Right cardiac atrium (tissue), 5 donors: Measurements from ENCODE around the gene RAB3D. TPM values are rescaled to one million over a fixed set of nuclear protein-coding genes. Genes with fewer than 3 reads are reported as not detected.
A peak's percentile ranks its signal among the peaks of the same experiment; 100 is the strongest.
"Not testable (repeated sequence)": the region's sequence is repeated elsewhere in the genome, so short reads cannot be mapped to it uniquely, and the experiment has no call there.

ENCODE experiments used
- ATAC-seq, 2 donors: fragments of 200-7000 bp; cut with Tn5 transposase; one replicate each; pipeline versions ENCODE4 v1.8.0 to v1.9.1; 2020; ENCODE audit warnings: moderate library complexity in 2 of 2, mild to moderate bottlenecking in 1 of 2
- DNase-seq, 3 donors: peaks; one replicate each; pipeline ENCODE4 v3.0.0-alpha.2; 2020
- H3K27ac ChIP-seq: one replicate; pipeline ENCODE4 v1.5.1; 2013; ENCODE audit warnings: mild to moderate bottlenecking, low read length, control low read depth, moderate library complexity
- H3K27me3 ChIP-seq: one replicate; pipeline ENCODE4 v1.6.1; 2013; ENCODE audit not compliant: control insufficient read depth, insufficient read depth
- H3K4me1 ChIP-seq: one replicate; pipeline ENCODE4 v1.6.1; 2013; ENCODE audit warnings: low read length; ENCODE audit not compliant: control insufficient read depth, insufficient read depth
- H3K4me3 ChIP-seq: one replicate; pipeline ENCODE4 v1.5.1; 2013; ENCODE audit warnings: low read length, control low read depth
- H3K9me3 ChIP-seq: one replicate; pipeline ENCODE4 v1.6.1; 2013; ENCODE audit warnings: low read length; ENCODE audit not compliant: control insufficient read depth
- WGBS: extraction: QIAGEN DNeasy Blood & Tissue Kit; methylation state at CpG from one replicate; pipeline ENCODE4 v1.1.7; 2013; 5-methylcytosine and 5-hydroxymethylcytosine counted together
- intact Hi-C, 4 donors: fragments of 100-400 bp; cut with DNase I; formaldehyde crosslinking; loops; one replicate each; pipeline versions ENCODE4 v1.11.0 to v1.14.0; 2022 to 2023
- polyA plus RNA-seq: library from polyadenylated mRNA; stranded (reverse); fragments of 200-250 nt; gene quantifications from one replicate; pipeline ENCODE4 v1.2.3, GENCODE V29; 2013
- total RNA-seq, 4 donors: library from RNA; stranded (reverse); fragmentation: NEBNext Ultra II Directional; extraction: Animal tissue kit (Norgen Biotek cat#: 25700); gene quantifications; one replicate each; pipeline ENCODE4 v1.2.1, GENCODE V29; 2021
- donor health status: healthy with polysubstance abuse.
- donor health status: DM: no; HTN: yes; CAD: no.
- donor health status: DM: no; HTN: no; CAD: no.
- donor health status: DM: no; HTN: yes; CAD: no; lungs with severe emphysema.
- donor health status: DM: yes; HTN: yes; CAD: no.

RAB3D gene
- total and polyA plus RNA-seq, 5 donors: 4.1 to 12.7 (median 12.2) TPM

DNA sequence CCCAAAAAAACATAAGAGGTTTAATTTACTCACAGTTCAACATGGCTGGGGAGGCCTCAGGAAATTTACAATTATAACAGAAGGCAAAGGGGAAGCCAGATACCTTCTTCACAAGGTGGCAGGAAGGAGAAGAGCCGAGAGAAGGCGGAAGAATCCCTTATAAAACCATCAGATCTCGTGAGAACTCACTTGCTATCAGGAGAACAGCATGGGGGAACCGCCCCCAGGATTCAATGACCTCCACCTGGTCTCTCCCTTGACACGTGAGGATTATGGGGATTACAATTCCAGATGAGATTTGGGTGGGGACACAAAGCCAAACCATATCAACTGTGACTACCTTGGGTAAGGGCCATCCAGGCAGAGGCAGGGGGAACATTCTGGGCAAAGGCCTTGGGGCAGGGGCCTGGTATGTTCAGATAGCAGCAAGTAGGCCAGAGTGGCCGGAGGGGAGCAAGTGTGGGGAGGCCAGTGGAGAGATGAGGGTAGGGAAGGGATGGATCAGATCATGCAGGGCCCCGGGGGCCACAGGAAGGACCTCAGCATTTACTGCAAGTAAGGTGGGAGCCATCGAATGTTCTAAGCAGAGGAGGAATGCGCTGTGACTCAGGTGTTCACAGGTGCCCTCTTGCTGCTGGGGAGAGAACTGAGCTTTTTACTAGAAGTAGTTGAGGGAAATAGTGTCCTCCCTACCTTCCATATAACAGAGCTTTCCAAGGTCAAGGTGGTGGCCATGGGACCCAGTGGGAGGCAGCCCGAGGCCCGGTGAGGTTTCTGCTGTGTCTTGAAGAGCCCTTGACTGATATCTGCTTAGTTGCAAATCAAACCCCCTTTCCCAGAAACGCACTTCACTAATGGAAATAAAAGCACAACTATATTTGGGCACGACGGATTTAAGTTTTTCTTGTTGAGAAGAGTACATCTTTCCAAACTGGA, 18.0 kb downstream of the RAB3D start:
- WGBS: 78% methylated on average over 14 of the region's 14 CpGs
- Histone ChIP-seq H3K4me3 (no peak overlapping the region), H3K27ac (no peak overlapping the region), H3K9me3 (no peaks in the 10 kb centered on the region), H3K4me1 (peaks cover 3% of the 10 kb centered on the region), H3K27me3 (no peaks in the 10 kb centered on the region)
- intact Hi-C loops: no loop called here
- ATAC-seq: no peak
- peak in 2 of 3 donors; percentile 42 to 52 for DNase-seq

DNA sequence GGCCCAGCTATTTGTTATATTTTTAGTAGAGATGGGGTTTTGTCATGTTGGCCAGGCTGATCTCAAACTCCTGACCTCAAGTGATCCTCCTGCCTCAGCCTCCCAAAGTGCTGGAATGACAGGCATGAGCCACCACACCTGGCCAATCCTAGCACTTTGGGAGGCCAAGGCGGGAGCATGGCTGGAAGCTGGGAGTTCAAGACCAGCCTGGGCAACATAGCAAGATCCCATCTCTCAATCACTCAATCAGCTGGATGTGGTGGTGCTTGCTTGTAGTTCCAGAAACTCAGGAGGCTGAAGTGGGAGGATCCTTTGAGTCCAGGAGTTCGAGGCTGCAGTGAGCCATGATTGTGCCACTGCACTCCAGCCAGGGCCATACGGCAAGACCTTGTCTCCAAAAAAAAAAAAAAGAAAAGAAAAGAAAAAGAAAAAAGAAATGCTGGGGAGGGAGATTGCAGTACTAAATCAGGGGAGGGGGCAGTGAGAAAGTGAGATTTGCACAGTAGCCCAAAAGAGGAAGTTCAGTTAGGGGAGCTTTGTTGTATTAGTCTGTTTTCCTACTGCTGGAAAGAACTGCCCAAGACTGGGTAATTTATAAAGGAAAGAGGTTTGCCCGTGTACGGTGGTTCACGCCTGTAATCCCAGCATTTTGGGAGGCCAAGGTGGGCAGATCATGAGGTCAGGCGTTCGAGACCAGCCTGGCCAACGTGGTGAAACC, 19.0 kb downstream of the RAB3D start:
- H3K4me3 ChIP-seq, ATAC-seq, H3K4me1 ChIP-seq, H3K9me3 ChIP-seq, intact Hi-C loops, H3K27ac ChIP-seq, H3K27me3 ChIP-seq: not testable (repeated sequence)
- DNase-seq: peak in 2 of 3 donors; percentile 3 to 15
- WGBS: 78% methylated on average over 9 of the region's 9 CpGs

DNA sequence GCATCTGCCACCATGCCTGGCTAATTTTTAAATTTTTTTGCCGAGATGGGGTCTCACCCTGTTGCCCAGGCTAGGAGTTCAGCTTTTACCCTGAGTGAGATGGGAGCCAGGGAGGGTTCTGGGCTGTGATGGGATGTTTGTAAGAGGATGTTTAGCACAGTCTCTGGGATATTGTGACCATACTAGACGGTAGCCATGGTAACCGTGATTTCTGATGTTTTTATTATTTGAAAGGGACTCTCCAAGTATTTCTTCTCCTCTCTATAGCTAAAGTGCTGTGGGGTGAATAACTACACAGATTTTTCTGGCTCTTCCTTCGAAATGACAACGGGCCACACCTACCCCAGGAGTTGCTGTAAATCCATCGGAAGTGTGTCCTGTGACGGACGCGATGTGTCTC, 33.1 kb downstream of the RAB3D start:
- 79% methylated on average over 9 of the region's 9 CpGs for WGBS
- Histone ChIP-seq H3K9me3 (no peaks in the 10 kb centered on the region), H3K4me1 (no peaks in the 10 kb centered on the region), H3K27ac (no peak overlapping the region), H3K27me3 (no peaks in the 10 kb centered on the region), H3K4me3 (no peak overlapping the region)
- DNase-seq (peak in 1 of 3 donors; percentile 16), ATAC-seq (no peak)
- intact Hi-C loops: no loop called here

DNA sequence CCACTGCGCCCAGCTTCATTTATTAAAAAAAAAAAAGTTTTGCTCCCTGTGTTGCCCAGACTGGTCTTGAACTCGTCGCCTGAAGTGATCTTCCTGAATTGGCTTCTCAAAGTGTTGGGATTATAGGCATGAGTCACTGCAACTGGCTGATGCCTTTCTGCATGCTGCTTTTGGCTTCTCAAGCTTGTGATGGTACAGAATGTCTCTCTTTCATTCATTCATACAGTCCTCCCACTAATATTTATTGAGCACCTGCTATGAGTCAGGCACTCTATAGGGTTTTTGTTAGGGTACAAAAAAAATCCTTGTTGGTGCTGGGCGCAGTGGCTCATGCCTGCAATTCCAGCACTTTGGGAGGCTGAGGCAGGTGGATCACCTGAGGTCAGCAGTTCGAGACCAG, 34.5 kb downstream of the RAB3D start:
- WGBS: 92% methylated on average over 5 of the region's 5 CpGs
- Histone ChIP-seq H3K27me3 (no peaks in the 10 kb centered on the region), H3K4me3 (no peak overlapping the region), H3K9me3 (no peaks in the 10 kb centered on the region), H3K4me1 (no peaks in the 10 kb centered on the region), H3K27ac (no peak overlapping the region)
- intact Hi-C loops: no loop called here
- no peak for ATAC-seq
- no peak for DNase-seq

DNA sequence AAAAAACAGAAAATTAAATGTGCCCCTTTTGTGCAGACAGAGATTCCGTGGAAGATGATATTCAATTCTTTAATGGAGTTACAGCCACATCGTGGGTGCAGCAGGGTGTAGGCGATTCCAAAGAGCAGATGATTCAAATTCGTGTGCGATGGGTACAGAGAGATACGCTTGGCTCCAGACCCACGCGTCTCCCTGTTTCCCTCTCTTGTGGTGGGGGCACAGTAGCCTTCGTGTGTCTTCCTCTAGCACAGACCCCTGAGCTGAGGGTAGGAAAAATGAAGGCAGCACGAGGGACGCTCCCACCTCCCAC, 38.7 kb downstream of the RAB3D start:
- 76% methylated on average over 11 of the region's 11 CpGs for WGBS
- ATAC-seq: no peak

DNA sequence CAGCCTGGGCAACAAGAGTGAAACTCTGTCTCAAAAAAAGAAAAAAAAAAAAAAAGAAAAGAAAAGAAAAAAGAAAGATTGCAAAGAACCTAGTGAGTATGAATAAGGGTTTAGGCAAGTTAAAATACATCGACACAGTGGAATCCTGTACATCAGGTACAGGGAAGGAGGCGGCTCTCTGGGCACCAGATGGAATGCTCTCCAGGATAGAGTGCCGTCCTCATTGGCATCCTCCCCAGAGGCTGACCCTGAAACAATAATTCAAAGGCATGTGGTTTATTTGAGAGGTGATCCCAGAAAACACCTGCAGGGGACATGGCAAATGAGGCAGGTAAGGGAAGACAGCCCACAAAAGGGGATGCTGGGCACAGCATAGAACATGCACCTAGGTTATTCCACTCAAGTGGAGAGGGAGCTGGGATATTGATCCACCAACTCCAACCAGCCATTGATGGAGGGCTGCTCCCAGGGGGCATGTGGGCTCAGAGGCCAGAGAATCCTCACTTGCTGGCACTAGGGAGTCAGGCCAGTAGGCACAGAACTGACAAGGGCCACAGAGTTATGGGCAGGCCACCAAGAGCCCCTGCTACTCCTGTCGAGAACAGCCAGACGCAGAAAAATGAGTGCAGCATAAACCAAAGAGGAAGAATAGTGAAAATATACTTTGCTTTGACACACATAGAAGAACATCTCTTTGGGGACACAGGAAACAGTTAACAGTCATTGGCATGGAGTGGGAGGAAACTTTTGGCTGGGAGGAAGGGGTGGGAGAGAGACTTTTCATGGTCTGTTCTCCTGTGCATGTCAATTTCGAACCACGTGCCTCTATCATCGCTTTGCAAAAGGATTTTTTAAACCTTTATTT, 39.3 kb downstream of the RAB3D start:
- intact Hi-C loops: loop anchor here in 3 of 4 donors (5.0 to 10.0 kb wide), 3 partner anchors 37 to 147 kb away; partner anchors contain the start of gene RAB3D (in 1 of the 3)
- Histone ChIP-seq H3K9me3 (no peaks in the 10 kb centered on the region), H3K4me3 (no peak overlapping the region), H3K27ac (no peak overlapping the region), H3K4me1 (no peaks in the 10 kb centered on the region), H3K27me3 (no peaks in the 10 kb centered on the region)
- DNase-seq (peak in 2 of 3 donors; percentile 5 to 27), ATAC-seq (no peak)
- WGBS: 70% methylated on average over 8 of the region's 8 CpGs

More for the DNA sequence above, 38.7 kb downstream of the RAB3D start:
- Histone ChIP-seq H3K9me3 (no peaks in the 10 kb centered on the region), H3K4me1 (no peaks in the 10 kb centered on the region), H3K4me3 (no peak overlapping the region), H3K27me3 (no peaks in the 10 kb centered on the region), H3K27ac (no peak overlapping the region)
- intact Hi-C loops: no loop called here
- DNase-seq: peak in 1 of 3 donors; percentile 14

DNA sequence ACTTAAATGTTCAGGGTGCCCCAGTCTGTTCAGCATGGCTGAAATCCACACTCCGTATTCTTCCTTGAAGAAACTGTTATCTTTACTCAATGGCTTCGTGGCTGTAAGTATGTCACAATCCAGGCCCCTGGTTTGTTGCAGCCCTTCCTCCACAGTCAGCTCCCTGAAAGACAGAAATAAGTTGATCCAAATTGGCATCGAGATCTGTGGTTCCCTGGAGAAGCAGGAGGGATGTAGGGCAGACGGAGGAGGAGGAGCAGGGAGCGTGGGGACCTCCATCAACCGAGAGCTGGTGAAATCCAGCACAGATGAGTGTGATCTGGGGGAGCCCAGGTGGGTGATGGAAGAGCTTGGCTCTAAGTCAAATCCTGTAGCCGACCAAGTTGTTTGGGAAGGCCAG, 43.2 kb downstream of the RAB3D start:
- 36% methylated on average over 7 of the region's 7 CpGs for whole genome bisulfite sequencing
- peak; percentile 52 to 69 (median 65) for DNase-seq
- intact Hi-C loops: loop anchor here in 3 of 4 donors (5.0 to 10.0 kb wide), 3 partner anchors 41 to 151 kb away; partner anchors contain the start of gene RAB3D (in 1 of the 3)
- Histone ChIP-seq H3K27me3 (no peaks in the 10 kb centered on the region), H3K4me1 (peaks cover 2% of the 10 kb centered on the region), H3K4me3 (no peak overlapping the region), H3K9me3 (no peaks in the 10 kb centered on the region), H3K27ac (peak overlapping the region; percentile 74)
- peak; percentile 25 to 28 for ATAC-seq

DNA sequence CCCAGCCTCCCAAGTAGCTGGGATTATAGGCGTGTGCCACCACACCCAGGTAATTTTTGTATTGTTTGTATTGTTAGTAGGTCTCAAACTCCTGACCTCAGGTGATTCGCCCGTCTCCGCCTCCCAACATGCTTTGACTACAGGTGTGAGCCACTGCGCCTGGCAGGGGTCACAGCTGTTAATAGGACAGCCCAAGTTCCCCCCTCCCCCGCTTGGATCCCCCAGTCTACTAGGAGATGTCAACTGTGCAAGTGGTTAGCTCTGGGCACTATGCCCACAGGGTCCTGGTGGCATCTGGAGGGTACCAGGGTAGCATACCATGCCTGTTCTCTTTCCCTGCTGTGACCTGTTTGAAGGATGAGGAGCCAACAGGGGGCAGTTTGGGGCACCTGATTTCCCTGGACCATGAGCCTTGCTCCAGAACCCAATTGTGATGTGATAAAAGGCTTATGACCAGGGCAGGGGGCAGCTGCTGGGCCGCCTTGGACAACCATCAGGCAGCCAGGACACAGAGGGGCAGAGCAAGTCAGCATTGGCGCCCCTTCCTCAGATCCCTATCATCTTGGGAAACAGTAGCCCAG, 43.7 kb downstream of the RAB3D start, which contains the start of gene TSPAN16:
Gene TSPAN16 (plus strand): TSS at position 496 of the 581 bp plus-strand sequence. CDS start 138 bp downstream, outside the sequence.
- Histone ChIP-seq H3K9me3 (no peaks in the 10 kb centered on the region), H3K4me1 (peaks cover 2% of the 10 kb centered on the region), H3K27ac (peak within 1 kb of the TSS; percentile 74), H3K4me3 (no peak within 1 kb of the TSS), H3K27me3 (no peaks in the 10 kb centered on the region)
- WGBS: 91% methylated on average over 8 of the region's 8 CpGs
- intact Hi-C loops: loop anchor here in 3 of 4 donors (5.0 to 10.0 kb wide), 3 partner anchors 42 to 152 kb away; partner anchors contain the start of gene RAB3D (in 1 of the 3)
- ATAC-seq (no peak), DNase-seq (peak; percentile 30 to 56 (median 53))

DNA sequence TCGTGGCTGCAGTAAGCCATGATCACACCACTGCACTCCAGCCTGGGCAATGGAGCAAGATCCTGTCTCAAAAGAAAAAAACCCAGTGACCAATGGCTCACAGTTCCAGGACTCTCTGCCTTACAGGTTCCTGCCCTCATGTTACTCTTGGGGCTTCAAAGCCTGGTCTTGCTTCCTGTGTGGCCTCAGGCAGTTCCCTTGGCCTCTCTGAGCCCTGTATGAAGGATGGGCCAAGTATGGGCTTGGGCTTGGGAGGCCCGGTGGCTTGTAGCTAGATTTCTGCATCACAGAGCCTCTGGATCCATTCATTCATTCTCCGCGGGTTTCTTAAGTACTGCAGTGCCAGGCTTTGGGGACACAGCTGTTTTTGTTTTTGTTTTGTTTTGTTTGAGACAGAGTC, 44.3 kb downstream of the RAB3D start:
- ATAC-seq (no peak), DNase-seq (peak in 2 of 3 donors; percentile 5 to 14)
- H3K9me3 ChIP-seq: no peaks in the 10 kb centered on the region
- H3K27me3 ChIP-seq: no peaks in the 10 kb centered on the region
- H3K27ac ChIP-seq: no peak overlapping the region
- 89% methylated on average over 4 of the region's 4 CpGs for WGBS
- no peak overlapping the region for H3K4me3 ChIP-seq
- intact Hi-C loops: loop anchor here in 3 of 4 donors (5.0 to 10.0 kb wide), 3 partner anchors 42 to 152 kb away; partner anchors contain the start of gene RAB3D (in 1 of the 3)
- H3K4me1 ChIP-seq: peaks cover 2% of the 10 kb centered on the region
